Hindlimb muscle (tissue), 1 donor: ENCODE data around the gene RPEL1. TPM values are rescaled to one million over a fixed set of nuclear protein-coding genes. Genes with fewer than 3 reads are reported as not detected.

ENCODE experiments used
- DNase-seq: peaks from one replicate; pipeline ENCODE4 v3.0.0-alpha.2; 2013
- polyA plus RNA-seq: library from polyadenylated mRNA; unstranded; fragments of 120-200 nt; gene quantifications from one replicate; pipeline ENCODE4 v1.2.1, GENCODE V29; 2013; ENCODE audit not compliant: insufficient read length

The RPEL1 gene
- polyA plus RNA-seq, 1 donor, result not detected

DNA sequence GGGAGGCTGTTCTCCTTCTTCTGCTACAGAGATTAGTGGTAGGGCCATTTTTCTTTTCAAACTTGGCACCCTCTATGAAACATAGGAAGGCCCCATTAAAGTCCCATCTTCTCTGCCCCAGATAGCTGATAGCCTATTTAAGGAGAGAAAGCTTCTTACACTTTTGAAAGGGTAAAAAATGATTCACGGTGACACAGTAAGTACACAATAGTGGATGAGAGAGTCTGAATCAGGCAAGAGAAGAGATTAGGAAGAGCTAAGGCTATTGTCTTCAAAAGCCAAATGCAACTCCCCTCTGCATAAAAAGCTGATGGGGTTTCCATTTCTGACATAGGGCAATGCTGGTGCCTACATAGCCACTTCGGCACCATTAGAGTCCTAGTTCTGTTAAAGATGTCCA is 34.8 kb downstream of the RPEL1 start:
- DNase-seq, result no peak

DNA sequence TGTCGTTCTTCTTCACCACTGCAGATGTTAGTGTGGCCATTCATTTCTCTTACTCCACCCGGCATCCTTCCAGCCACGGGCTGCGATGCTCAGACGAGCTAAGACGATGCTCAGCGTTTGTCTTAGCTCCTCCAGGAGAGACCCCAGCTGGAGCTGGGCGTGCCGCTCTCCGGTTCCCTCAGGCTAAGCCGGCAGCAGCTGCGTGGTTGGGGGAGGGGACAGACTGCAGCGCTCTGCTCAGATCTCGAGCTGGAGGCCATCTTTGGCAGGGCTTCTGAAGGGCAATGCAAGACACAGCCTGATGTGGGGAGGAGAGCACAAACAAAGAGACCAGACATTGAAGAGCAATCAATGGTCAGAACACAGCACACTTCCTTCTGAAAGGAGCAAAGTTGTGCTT is 36.1 kb downstream of the RPEL1 start:
- peak; percentile 51 for DNase-seq

GRCh38 chr10:103282961-103283360 is 37.3 kb downstream of the RPEL1 start:
- DNase-seq, result no peak

DNA sequence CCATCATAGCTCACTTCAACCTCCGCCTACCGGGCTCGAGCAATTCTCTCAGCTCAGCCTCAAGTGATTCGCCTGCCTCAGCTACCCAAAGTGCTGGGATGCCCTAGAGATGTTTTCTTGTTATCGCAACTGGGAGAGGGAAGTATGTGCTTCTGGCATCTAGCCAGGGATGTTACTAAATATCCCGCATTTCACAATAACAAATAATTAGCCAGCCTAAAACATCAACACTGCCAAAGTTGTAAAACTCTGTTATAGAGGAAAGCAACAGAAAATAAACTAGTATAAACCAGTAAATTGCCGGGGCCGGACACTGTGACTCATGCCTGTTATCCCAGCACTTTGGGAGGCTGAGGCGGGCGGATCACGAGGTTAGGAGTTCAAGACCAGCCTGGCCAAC is 38.5 kb downstream of the RPEL1 start:
- DNase-seq, result no peak

DNA sequence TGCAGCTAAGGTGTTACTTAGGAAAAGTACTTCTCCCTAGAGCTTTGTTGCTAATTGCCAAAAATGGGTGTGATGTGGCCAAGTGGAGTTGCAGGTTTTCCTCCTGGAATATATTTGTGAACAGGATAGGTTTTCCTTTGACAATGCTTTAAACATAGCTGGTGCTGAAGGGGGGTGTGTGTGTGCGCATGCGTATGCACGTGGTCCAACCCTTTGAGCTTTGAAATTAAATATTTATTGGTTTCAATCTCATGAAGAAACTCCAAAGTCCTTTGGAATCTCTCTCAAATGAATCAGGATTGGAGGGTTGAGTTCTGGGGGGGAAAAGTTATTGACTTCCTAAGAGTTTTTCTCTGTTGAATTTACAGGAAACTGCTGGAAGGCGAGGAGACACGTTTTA is 42.3 kb downstream of the RPEL1 start:
- no peak for DNase-seq

GRCh38 chr10:103291588-103291987 is 45.9 kb downstream of the RPEL1 start:
- DNase-seq, result no peak

DNA sequence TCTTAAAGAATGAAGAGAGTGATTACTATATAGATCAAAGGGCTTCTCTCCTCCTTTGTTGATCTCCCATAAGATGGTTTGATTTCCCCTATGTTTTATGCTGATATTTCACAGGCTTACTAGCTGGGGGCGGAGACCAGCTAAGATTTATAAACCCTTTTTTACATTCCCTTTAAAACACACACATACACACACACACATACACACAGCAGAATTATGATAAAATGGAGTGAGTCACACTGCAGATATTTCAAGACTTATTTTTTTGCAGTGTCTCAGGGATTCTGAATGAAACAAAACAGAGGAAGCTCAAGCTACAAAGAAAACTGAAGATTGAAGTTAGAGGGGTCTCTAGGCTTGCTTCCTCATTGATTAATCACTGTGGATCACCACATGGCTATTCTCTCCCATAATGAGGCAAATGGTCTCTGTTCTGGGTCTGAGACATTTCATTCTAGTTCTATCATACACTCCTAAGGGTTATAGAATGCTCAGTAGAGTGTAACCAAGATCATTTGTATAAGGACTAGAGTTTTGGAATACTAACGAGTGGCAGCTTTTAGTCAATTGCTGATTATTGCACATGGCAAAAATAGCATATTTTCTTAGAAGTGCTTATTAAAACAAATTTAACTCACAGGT is 49.8 kb downstream of the RPEL1 start:
- no peak for DNase-seq

Other genes starting within 250 kb of the RPEL1 start
- 133 TPM for gene NT5C2, start 52.6 kb upstream of the RPEL1 start, polyA plus RNA-seq
- gene INA, start 31.3 kb downstream of the RPEL1 start, polyA plus RNA-seq, result 0.22 TPM
- gene PCGF6, start 105.3 kb downstream of the RPEL1 start, polyA plus RNA-seq, result 7.8 TPM
- gene TAF5, start 122.1 kb downstream of the RPEL1 start, polyA plus RNA-seq, result 3.9 TPM
- gene ATP5MK, start 150.6 kb downstream of the RPEL1 start, polyA plus RNA-seq, result 211 TPM
- gene PDCD11, start 150.7 kb downstream of the RPEL1 start, polyA plus RNA-seq, result 31.0 TPM
- gene CALHM2, start 206.5 kb downstream of the RPEL1 start, polyA plus RNA-seq, result 16.9 TPM
- gene CALHM1, start 213.0 kb downstream of the RPEL1 start, polyA plus RNA-seq, result 0.06 TPM
- not detected for gene CALHM3, start 233.4 kb downstream of the RPEL1 start, polyA plus RNA-seq
- gene NEURL1, start 247.8 kb downstream of the RPEL1 start, polyA plus RNA-seq, result 40.7 TPM